Mesendoderm (in vitro differentiated cells): ENCODE results near the gene PLAC8L1. TPM values are rescaled to one million over a fixed set of nuclear protein-coding genes. Genes with fewer than 3 reads are reported as not detected.

Source experiments
- DNase-seq: peaks from one replicate; pipeline ENCODE4 v3.0.0; 2013
- H2AK5ac ChIP-seq: 2 replicates; pipeline ENCODE4 v1.6.1; 2013; ENCODE audit warnings: low read length, inconsistent platforms
- H2BK120ac ChIP-seq: 2 replicates; pipeline ENCODE4 v1.6.1; 2013; ENCODE audit warnings: low read depth, mild to moderate bottlenecking, low read length, moderate library complexity, mixed read lengths
- H2BK15ac ChIP-seq: replicated peaks from 2 replicates; pipeline ENCODE4 v1.6.1; 2013; ENCODE audit warnings: low read depth, mild to moderate bottlenecking, moderate library complexity
- H2BK5ac ChIP-seq: 2 replicates; pipeline ENCODE4 v1.6.1; 2013; ENCODE audit warnings: low read length, inconsistent platforms
- H3K18ac ChIP-seq: 2 replicates; pipeline ENCODE4 v1.6.1; 2013; ENCODE audit warnings: mild to moderate bottlenecking, low read length, mixed read lengths
- H3K23ac ChIP-seq: one replicate; pipeline ENCODE4 v1.6.1; 2013; ENCODE audit warnings: low read length
- H3K27ac ChIP-seq: 2 replicates; pipeline ENCODE4 v1.5.1; 2013; ENCODE audit warnings: low read depth, mild to moderate bottlenecking, inconsistent platforms, low read length, moderate library complexity
- H3K27me3 ChIP-seq: 2 replicates; pipeline ENCODE4 v1.6.1; 2013; ENCODE audit warnings: low read length, control low read depth, mild to moderate bottlenecking, inconsistent platforms; ENCODE audit not compliant: insufficient read depth, poor library complexity
- H3K36me3 ChIP-seq: 2 replicates; pipeline ENCODE4 v1.6.1; 2013; ENCODE audit warnings: low read length, inconsistent platforms; ENCODE audit not compliant: control insufficient read depth, insufficient read depth
- H3K4ac ChIP-seq: one replicate; pipeline ENCODE4 v1.6.1; 2013; ENCODE audit warnings: low read depth, mild to moderate bottlenecking, low read length, moderate library complexity
- H3K4me1 ChIP-seq: 2 replicates; pipeline ENCODE4 v1.6.1; 2013; ENCODE audit warnings: low read depth, low read length, inconsistent platforms; ENCODE audit not compliant: control insufficient read depth
- H3K4me2 ChIP-seq: 2 replicates; pipeline ENCODE4 v1.6.1; 2013; ENCODE audit warnings: low read length
- H3K4me3 ChIP-seq: 2 replicates; pipeline ENCODE4 v1.5.1; 2013; ENCODE audit warnings: mild to moderate bottlenecking, low read length
- H3K56ac ChIP-seq: one replicate; pipeline ENCODE4 v1.6.1; 2013; ENCODE audit warnings: low read length
- H3K79me1 ChIP-seq: 2 replicates; pipeline ENCODE4 v1.6.1; 2013; ENCODE audit warnings: low read length, inconsistent platforms
- H3K79me2 ChIP-seq: 2 replicates; pipeline ENCODE4 v1.6.1; 2013; ENCODE audit warnings: mild to moderate bottlenecking, low read length; ENCODE audit not compliant: control insufficient read depth, insufficient read depth
- H3K9ac ChIP-seq: 2 replicates; pipeline ENCODE4 v1.6.1; 2013; ENCODE audit warnings: low read length, inconsistent platforms
- H4K5ac ChIP-seq: one replicate; pipeline ENCODE4 v1.6.1; 2013; ENCODE audit warnings: low read length
- H4K8ac ChIP-seq: one replicate; pipeline ENCODE4 v1.6.1; 2013; ENCODE audit warnings: low read depth, mild to moderate bottlenecking, control low read depth, low read length, moderate library complexity
- WGBS: extraction: QIAGEN DNeasy Blood & Tissue Kit; methylation state at CpG from one replicate; pipeline ENCODE4 v1.1.7; 2013; ENCODE audit warnings: low lambda C conversion rate, missing lambda C conversion rate; ENCODE audit not compliant: insufficient coverage; ENCODE audit errors: extremely low coverage; 5-methylcytosine and 5-hydroxymethylcytosine counted together
- polyA plus RNA-seq, 2 experiments: library from polyadenylated mRNA; stranded (reverse); fragments of 200-250 nt; gene quantifications; one replicate each; pipeline ENCODE4 v1.2.3, GENCODE V29; 2013

Gene PLAC8L1, protein sequence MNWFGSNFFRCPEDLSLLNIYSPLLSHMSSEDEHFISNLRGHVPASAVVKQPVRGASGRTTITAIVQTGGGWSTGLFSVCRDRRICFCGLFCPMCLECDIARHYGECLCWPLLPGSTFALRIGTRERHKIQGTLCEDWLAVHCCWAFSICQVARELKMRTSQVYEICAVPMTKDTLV
- 0.35 TPM for polyA plus RNA-seq (2013, experiment 1 of 2)
- 0.14 TPM for polyA plus RNA-seq (2013, experiment 2 of 2)

DNA sequence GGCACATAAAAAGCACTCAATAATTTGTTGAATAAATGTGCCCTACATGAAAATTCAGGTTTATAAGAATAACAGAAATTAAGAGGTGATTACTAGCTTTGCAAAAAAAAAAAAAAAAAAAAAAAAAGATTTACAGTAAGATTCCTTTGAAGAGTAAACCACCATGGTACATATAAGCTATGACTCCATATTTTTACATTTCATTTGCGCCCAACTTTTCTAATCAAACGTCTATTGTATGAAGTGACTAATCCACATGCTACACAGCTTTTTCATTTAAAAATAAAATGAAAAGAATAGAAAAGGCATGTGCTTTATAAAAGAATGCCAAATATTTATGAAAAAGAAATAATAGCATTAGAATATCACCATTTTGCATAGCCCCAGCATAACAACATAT, at the start of gene PLAC8L1:
Gene PLAC8L1 (minus strand): TSS at position 101 of the 400 bp plus-strand sequence. CDS start 1,266 bp downstream, outside the sequence.
- Histone ChIP-seq H2BK15ac (no peak within 1 kb of the TSS), H3K79me1 (no peaks in the 10 kb centered on the region), H3K27ac (no peak within 1 kb of the TSS), H3K18ac (no peak within 1 kb of the TSS), H4K5ac (no peak within 1 kb of the TSS), H3K9ac (no peak within 1 kb of the TSS), H3K36me3 (no peaks in the 10 kb centered on the region), H3K4me3 (no peak within 1 kb of the TSS), H3K56ac (no peak within 1 kb of the TSS), H2BK120ac (no peak within 1 kb of the TSS), H3K4ac (no peak within 1 kb of the TSS), H3K27me3 (no peaks in the 10 kb centered on the region), H2BK5ac (no peak within 1 kb of the TSS), H3K79me2 (no peaks in the 10 kb centered on the region), H2AK5ac (no peak within 1 kb of the TSS), H3K4me2 (no peak within 1 kb of the TSS), H3K4me1 (no peaks in the 10 kb centered on the region), H3K23ac (no peak within 1 kb of the TSS), H4K8ac (no peak within 1 kb of the TSS)
- DNase-seq: no peak
- WGBS: no CpG with 5 or more reads among the region's 2 CpGs

GRCh38 chr5:146151970-146152369, 46.6 kb upstream of the PLAC8L1 start:
- H3K27ac ChIP-seq: no peak overlapping the region
- H3K18ac ChIP-seq: no peak overlapping the region
- no peaks in the 10 kb centered on the region for H3K27me3 ChIP-seq
- no peak overlapping the region for H2AK5ac ChIP-seq
- no peak overlapping the region for H4K5ac ChIP-seq
- H3K4ac ChIP-seq: no peak overlapping the region
- no CpG with 5 or more reads among the region's 3 CpGs for WGBS
- no peak overlapping the region for H3K23ac ChIP-seq
- H3K56ac ChIP-seq: no peak overlapping the region
- no peak overlapping the region for H4K8ac ChIP-seq
- no peak overlapping the region for H3K9ac ChIP-seq
- no peak overlapping the region for H2BK5ac ChIP-seq
- no peak overlapping the region for H2BK15ac ChIP-seq
- H3K36me3 ChIP-seq: peaks cover 6% of the 10 kb centered on the region
- H3K4me2 ChIP-seq: no peak overlapping the region
- no peak for DNase-seq
- H3K4me1 ChIP-seq: no peaks in the 10 kb centered on the region
- no peak overlapping the region for H2BK120ac ChIP-seq
- H3K79me1 ChIP-seq: no peaks in the 10 kb centered on the region
- H3K4me3 ChIP-seq: no peak overlapping the region
- H3K79me2 ChIP-seq: no peaks in the 10 kb centered on the region

- Histone ChIP-seq H3K4me1 (no peaks in the 10 kb centered on the region), H3K27me3 (no peaks in the 10 kb centered on the region), H3K4ac (no peak overlapping the region), H3K4me2 (no peak overlapping the region), H3K23ac (no peak overlapping the region), H3K27ac (no peak overlapping the region), H3K9ac (no peak overlapping the region), H3K56ac (no peak overlapping the region), H3K18ac (no peak overlapping the region), H3K79me1 (no peaks in the 10 kb centered on the region), H3K36me3 (peaks cover 3% of the 10 kb centered on the region), H2BK15ac (no peak overlapping the region), H3K4me3 (no peak overlapping the region), H2AK5ac (no peak overlapping the region), H2BK120ac (no peak overlapping the region), H3K79me2 (no peaks in the 10 kb centered on the region), H4K8ac (no peak overlapping the region), H2BK5ac (no peak overlapping the region), H4K5ac (no peak overlapping the region)
- WGBS: no CpG with 5 or more reads among the region's 8 CpGs
- DNase-seq: no peak
These were observed 32.6 kb upstream of the PLAC8L1 start for GRCh38 chr5:146137967-146138403.

- DNase-seq: peak; percentile 21
- WGBS: no CpG with 5 or more reads among the region's 3 CpGs
- no peak overlapping the region for H3K4me3 ChIP-seq
These were observed 25.2 kb upstream of the PLAC8L1 start for GRCh38 chr5:146130440-146131045.

GRCh38 chr5:146126068-146126467, 20.7 kb upstream of the PLAC8L1 start:
- H3K9ac ChIP-seq: no peak overlapping the region
- H3K4me2 ChIP-seq: no peak overlapping the region
- no peak for DNase-seq
- H3K79me1 ChIP-seq: no peaks in the 10 kb centered on the region
- no peak overlapping the region for H2BK5ac ChIP-seq
- no peak overlapping the region for H4K5ac ChIP-seq
- no peak overlapping the region for H3K18ac ChIP-seq
- no peaks in the 10 kb centered on the region for H3K27me3 ChIP-seq
- no peaks in the 10 kb centered on the region for H3K4me1 ChIP-seq
- no peak overlapping the region for H2BK15ac ChIP-seq
- H3K4ac ChIP-seq: no peak overlapping the region
- no peak overlapping the region for H3K56ac ChIP-seq
- H4K8ac ChIP-seq: no peak overlapping the region
- no peak overlapping the region for H2BK120ac ChIP-seq
- no peak overlapping the region for H2AK5ac ChIP-seq
- H3K36me3 ChIP-seq: peaks cover 4% of the 10 kb centered on the region
- no peak overlapping the region for H3K23ac ChIP-seq
- no peak overlapping the region for H3K27ac ChIP-seq
- no peaks in the 10 kb centered on the region for H3K79me2 ChIP-seq
- H3K4me3 ChIP-seq: no peak overlapping the region

More at GRCh38 chr5:146130440-146131045, 25.2 kb upstream of the PLAC8L1 start:
- no peak overlapping the region for H2BK120ac ChIP-seq
- no peak overlapping the region for H3K23ac ChIP-seq
- peaks cover 3% of the 10 kb centered on the region for H3K36me3 ChIP-seq
- H4K8ac ChIP-seq: no peak overlapping the region
- H2BK15ac ChIP-seq: no peak overlapping the region
- H3K27ac ChIP-seq: no peak overlapping the region
- no peaks in the 10 kb centered on the region for H3K79me1 ChIP-seq
- no peaks in the 10 kb centered on the region for H3K27me3 ChIP-seq
- no peak overlapping the region for H3K18ac ChIP-seq
- H2BK5ac ChIP-seq: no peak overlapping the region
- no peak overlapping the region for H3K4ac ChIP-seq
- no peak overlapping the region for H3K4me2 ChIP-seq
- no peak overlapping the region for H3K56ac ChIP-seq
- no peaks in the 10 kb centered on the region for H3K79me2 ChIP-seq
- H4K5ac ChIP-seq: no peak overlapping the region
- H2AK5ac ChIP-seq: no peak overlapping the region
- H3K9ac ChIP-seq: no peak overlapping the region
- no peaks in the 10 kb centered on the region for H3K4me1 ChIP-seq

DNA sequence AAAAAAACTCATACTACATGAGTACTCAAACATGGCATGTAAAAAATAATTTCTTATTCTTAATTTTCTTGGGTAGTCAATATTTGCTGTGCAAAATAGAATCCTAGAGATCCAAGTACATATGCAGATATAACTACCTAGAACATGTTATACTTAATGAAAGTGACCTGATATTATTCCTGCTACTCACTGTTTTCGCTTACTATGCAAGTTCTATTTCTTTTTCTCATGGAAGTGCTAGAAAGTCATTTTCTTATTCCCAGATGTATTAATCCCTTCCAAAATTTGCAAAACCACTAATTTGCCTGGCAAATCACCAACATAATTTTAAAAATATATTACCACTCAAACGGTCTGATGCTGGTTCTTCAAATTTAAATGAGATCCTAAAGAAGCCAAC, 19.2 kb upstream of the PLAC8L1 start:
- H3K23ac ChIP-seq: no peak overlapping the region
- H3K27me3 ChIP-seq: no peaks in the 10 kb centered on the region
- no peak overlapping the region for H3K18ac ChIP-seq
- H3K4me3 ChIP-seq: no peak overlapping the region
- no peak overlapping the region for H3K9ac ChIP-seq
- H2AK5ac ChIP-seq: no peak overlapping the region
- no peak overlapping the region for H2BK120ac ChIP-seq
- H3K36me3 ChIP-seq: peaks cover 9% of the 10 kb centered on the region
- no peaks in the 10 kb centered on the region for H3K79me1 ChIP-seq
- no peaks in the 10 kb centered on the region for H3K79me2 ChIP-seq
- DNase-seq: no peak
- H2BK5ac ChIP-seq: no peak overlapping the region
- H3K4me1 ChIP-seq: no peaks in the 10 kb centered on the region
- no peak overlapping the region for H3K27ac ChIP-seq
- H4K5ac ChIP-seq: no peak overlapping the region
- no peak overlapping the region for H4K8ac ChIP-seq
- no peak overlapping the region for H3K56ac ChIP-seq
- H2BK15ac ChIP-seq: no peak overlapping the region
- no peak overlapping the region for H3K4ac ChIP-seq
- WGBS: no CpG with 5 or more reads among the region's 2 CpGs
- no peak overlapping the region for H3K4me2 ChIP-seq
